Retina (tissue), 1 donor: ENCODE data around the gene GGCX.
"Not testable (repeated sequence)": the region's sequence is repeated elsewhere in the genome, so short reads cannot be mapped to it uniquely, and the experiment has no call there.

ENCODE experiments used
- DNase-seq: peaks from one replicate; pipeline ENCODE4 v3.0.0-alpha.2; 2016

GGCX gene

DNA sequence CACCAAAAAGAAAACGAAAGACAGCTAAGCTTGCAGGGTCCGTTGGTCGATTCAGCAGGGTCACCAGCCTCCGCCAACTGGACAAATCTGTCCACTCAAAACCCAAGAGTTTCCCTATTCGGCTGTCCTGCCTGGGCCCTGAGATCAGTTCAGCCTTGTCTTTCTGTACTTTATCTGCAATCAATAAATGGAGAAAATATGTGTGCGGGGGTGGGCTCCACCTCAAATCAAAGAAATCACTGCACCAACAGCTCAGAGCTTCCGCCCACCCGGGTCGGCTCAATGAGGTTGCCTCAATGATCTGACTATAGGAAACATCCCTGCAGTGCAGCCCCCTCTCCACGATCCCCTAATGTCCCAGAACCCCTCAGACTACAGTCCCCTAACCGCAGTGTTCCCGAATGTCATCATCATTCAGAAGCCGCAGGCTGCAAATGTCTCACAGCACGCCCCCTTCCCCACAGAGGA lies 447 bp downstream of the GGCX start:
- DNase-seq: no peak

DNA sequence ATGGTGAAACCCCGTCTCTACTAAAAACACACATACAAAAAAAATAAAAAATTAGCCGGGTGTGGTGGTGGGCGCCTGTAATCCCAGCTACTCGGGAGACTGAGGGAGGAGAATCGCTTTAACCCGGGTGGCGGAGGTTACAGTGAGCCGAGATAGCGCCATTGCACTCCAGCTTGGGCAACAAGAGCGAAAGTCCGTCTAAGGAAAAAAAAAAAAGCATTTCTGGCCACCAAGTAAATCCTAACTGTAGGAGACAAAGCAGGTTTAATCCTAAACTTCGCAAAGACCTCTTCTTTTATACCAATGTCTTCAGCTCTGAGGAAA lies 928 bp downstream of the GGCX start:
- DNase-seq: not testable (repeated sequence)

DNA sequence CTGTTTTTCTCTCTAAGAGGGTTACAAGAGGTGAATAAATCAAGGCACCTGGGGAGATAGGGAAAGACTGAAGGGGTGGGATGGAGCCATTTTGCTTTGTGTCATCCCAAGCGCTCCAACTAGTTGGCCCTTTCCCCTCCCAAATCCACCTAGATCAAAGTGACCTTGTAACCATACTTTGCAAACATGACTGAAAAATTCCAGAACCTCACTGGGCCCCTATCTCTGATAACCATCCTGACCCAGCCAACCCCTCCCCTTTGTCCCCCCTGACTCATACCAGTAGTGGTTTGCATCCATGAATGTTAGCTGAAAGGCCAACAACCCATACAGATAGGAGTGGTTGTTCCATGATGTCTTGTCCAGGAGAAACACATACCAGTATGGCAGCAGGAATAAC lies 3.1 kb downstream of the GGCX start:
- DNase-seq: no peak

DNA sequence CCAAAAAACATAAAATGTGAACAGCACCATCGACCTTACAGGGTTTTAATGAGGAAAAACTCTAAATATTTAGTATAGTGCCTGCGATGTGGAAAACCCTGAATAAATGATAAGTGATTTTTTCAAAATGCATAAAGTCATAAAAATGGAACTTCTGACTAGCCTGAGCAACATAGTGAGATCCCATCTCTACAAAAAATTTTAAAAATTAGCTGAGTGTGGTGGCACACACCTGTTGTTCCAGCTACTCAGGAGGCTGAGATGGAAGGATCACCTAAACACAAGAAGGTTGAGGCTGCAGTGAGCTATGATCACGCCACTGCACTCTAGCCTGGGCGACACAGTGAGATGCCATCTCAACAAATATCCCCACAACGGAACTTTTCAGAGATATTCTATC lies 4.2 kb downstream of the GGCX start:
- no peak for DNase-seq

DNA sequence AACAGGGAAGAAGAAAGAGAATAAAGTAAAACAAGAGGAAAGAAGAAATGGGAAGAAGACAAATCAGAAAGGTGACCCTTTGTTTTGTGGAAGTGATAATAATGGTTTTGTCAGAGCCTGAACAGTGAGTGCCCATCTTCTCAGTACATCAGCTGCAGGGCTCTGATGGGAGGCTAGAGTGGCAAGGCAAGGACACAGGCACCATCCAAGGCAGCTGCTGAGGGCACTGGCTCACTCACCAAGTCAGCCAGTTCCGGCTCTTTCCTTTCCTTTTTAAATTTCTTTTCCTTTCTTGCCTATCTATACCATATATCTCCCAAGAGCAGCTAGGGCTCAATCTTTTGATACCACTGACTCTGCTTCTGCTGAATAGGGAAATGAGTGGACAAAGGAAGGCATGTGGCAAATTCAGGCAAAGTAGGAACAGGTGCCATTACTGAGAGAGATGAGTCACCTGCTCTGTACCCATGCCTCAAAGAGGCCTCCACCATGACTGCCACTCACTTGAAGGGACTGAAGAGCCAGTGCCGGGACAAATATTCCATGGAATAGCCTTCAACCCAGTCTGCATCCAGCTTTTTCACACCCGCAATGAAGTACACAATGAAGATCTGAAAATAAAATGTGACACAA lies 6.2 kb downstream of the GGCX start:
- DNase-seq: no peak

DNA sequence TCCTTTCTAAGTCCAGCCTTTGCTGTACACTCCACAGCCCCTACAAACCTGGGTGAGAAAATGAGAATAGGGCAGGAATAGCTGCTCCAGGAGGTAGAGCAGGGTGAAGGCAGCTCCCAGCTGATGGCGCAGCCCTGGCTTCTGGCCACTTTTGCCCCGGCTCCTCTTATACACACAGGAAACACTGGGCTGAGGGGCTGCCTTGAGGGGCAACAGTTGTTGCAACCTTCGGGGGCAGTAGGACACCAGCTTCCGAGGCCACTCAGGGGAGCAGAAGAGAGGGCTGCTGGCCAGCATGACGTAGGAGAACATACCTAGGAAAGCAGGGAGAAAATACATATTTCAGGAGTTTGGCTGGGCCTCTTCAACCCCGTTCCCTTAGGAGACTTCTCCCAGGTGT lies 8.1 kb downstream of the GGCX start:
- no peak for DNase-seq

DNA sequence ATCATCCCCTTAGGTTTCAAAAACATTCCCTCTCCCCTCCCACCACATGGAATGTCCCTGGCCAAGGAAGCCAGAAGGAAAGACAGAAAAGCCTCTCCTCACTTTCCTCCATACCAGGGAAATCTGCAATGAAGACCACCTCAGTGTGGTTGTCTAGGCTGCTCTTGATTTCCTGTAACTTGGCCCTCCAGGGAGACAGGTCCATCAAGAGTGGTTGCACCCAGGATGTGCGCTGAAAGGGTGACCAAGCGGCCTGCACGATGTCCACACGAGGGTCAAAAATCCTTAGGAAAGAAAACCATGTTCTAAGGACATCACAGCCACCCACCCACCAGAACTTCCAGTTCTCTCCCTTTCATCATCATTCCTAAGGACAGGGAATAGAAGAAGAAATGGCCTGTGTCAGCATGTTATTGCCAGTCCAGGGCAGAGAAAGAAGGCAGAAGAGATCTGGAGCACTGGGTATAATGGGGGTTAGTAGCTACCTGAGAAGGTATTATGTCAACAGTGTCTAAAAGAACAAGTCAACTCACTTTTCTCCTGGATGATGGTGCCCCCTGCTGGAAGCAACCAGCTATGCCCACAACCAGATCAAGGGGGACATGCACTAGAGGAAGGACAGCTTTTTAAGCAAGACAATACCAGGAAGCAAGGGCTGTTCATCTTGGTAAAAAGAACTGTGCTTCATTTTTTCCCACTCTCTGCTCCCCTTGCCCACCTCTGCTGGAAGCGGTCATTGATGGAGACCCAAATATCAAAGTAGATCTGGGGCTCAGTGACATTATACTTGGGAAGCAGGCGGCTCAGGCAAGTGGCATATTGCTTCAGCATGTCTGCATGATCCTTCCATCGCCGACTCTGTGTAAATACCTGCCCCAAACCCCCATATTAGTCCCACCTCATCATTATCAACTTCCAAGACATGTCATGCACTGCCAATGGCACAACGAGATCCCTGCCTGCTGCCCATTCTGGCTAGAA lies 9.3 kb downstream of the GGCX start:
- DNase-seq: peak; percentile 75

DNA sequence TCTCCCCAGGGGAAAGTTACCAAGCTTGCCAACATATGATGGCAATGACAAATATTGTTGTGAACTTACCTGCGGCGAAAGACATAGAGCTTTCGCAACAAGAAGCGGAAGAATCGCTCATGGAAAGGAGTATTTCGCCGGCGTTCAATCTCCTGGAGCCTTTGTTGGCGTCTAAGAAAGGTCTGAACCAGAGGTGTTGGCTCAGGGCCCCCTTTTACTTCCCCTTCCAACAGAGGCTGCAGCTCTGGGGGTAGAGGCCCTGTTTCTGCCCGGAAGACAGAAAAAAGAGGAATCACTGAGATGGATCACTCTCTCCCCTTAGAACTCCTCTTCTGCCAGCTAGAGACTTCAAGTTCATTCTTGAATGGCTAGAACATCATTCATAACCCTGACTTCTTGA lies 10.8 kb downstream of the GGCX start:
- no peak for DNase-seq

DNA sequence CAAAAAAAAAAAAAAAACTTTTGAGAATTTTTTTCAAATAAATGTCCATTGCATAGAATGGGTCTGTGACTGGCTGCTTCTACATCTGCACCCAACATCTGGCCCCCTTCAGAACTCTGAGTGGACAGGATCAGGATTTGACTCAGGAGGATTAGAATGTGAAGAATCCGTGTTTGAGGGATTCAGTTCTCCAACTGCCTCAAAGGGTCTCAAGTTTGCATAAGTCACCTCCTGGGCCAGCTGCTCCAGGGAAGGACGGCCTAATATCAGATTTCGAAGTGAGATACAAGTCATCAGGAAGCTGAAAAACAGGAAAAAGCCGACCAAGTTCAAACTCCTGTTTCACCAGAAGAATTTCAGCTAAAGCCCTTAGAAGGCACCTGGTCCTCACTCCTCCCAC lies 11.5 kb downstream of the GGCX start:
- no peak for DNase-seq

DNA sequence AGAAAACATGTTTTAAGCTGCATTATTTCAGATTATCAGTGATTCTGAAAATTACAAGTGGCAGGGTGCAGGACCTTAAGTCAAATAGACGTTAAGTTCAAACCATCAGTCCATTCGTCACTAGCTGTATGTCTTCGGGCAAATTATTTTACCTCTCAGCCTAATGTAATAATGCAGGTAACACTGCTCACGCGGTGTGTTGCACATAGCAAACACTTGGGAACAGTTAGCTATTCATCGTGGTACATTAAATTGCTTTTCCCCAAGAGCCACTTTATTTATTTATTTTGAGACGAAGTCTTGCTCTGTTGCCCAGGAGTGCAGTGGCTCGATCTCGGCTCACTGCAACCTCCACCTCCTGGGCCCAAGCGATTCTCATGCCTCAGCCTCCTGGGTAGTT lies 12.2 kb downstream of the GGCX start:
- no peak for DNase-seq

DNA sequence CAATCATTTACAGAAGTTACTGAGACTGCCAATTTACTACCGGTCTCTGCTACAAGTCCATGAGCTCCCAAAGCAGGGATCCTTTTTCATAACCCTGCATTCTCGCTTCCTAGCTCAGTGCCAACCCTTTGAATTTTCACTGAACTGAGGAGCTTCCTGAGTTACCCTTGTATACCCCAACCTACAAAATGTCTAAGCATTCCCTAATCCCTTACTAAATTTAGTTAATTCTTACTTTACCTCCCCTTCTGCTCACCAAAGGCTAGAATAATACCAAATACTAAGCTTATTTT lies 12.7 kb downstream of the GGCX start:
- no peak for DNase-seq

DNA sequence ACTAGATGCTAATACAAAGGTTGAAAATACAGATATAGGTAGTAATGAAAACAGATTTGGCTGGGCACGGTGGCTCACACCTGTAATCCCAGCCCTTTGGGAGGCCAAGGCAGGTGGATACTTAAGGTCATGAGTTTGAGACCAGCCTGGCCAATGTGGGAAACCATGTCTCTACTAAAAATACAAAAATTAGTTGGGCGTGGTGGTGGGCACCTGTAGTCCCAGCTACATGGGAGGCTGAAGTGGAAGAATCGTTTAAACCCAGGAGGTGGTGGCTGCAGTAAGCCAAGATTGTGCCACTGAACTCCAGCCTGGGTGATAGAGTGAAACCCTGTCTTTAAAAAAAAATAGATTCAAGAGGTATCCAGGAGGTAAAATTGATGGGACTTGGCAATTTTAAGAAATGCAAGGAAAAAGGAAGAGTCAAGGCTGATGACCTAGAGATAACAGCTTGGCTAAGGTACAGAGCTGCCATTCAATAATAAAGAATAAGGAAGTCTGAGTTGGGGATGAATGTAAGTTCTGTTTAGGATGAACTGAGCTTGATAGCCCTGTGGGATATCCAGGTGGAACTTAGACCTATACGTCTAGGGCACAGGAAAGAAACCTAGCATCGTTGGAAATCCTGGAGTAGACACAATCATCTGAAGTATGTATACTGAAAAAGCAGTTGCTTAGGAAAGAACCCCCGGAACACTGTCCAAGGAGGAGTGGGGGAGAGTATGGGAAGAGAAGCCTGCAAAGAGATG lies 13.3 kb downstream of the GGCX start:
- DNase-seq: no peak

DNA sequence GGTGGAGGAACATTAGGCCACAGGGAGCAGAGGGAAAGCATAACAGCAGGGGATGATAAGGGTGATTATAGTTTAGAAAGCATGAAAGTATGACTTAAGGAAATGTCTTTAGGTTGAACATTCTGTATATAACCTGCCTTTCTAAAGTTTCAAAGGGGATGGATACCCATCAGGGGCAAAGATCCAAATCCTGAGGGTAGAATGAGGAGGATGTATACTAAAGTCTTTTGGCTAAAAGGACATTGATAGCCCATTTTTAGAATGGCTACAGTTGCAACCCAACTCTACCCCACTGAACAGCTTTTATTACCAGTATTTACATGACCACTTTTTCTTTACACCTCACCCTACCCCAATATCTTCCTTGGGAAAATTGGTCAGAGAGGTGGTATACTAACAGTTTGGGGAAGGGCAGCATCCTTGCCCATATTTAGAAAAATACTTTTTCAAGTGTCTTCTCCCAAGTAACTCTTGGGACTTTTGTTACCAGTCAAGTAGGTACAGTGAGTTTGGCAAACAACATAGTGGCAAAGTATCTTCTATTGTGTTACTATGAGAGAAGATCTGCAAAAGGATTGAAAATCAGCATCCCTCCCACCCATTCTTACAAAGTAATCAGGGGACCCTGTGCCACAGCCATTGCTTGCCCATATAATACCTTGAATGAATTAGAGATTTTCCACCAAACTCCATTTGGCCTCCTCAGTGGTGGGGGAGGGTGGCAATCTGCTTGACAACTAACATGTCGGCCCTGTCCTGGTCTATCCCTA lies 14.0 kb downstream of the GGCX start:
- DNase-seq: no peak

DNA sequence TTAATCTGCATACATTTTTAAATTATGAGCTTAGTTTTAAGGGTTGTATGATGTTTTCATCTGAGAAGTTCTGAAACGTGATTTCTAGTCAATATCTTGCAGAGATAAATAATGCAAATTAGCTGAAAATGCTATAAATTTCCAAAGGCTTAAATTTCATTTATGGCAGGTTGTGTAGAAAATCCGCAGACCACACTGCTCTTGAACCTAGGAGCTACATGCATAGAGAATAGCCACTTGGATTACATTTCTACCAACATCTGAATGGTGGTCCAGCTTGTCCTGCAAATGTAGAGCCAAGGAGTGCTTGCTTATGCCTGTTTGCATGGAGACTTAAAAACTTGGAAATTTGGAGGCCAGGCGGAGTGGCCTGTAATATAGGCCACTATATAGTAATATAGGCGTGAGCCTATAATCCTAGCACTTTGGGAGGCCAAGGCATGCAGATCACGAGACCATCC lies 15.5 kb downstream of the GGCX start:
- DNase-seq: no peak

DNA sequence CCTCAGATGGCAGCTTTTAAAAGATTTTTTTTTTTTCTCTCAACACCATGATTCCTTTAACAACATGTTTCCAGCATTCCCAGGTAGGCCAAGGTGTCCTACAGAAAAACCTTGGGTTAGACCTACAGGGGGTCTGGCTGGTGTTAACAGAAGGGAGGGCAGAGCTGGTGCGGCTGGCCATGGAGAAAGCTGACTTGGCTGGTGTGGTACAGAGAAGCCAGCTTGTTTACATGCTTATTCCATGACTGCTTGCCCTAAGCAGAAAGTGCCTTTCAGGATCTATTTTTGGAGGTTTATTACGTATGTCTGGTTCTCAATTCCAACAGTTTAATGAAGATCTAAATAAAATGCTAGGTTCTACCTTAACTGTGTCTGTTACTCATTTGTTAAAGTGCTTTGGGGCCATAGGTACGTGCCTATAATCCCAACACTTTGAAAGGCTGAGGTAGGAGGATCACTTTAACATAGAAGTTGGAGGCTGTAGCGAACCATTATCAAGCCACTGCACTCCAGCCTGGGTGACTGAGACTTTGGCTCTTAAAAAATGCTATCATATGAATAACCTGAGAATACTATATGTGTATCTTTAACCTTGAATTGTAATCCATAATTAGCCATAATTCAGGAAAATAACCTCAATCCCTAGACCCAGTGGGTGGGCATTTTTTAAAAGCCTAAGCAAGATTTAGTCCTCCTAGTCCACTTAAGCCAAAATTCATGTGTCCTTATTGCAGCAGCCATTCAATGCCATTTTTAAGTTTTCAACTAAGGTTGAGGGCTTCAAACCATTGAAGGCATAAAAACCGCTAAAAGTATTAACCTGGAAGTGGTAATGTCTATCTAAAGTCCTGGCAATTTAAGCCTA lies 16.1 kb downstream of the GGCX start:
- not testable (repeated sequence) for DNase-seq

DNA sequence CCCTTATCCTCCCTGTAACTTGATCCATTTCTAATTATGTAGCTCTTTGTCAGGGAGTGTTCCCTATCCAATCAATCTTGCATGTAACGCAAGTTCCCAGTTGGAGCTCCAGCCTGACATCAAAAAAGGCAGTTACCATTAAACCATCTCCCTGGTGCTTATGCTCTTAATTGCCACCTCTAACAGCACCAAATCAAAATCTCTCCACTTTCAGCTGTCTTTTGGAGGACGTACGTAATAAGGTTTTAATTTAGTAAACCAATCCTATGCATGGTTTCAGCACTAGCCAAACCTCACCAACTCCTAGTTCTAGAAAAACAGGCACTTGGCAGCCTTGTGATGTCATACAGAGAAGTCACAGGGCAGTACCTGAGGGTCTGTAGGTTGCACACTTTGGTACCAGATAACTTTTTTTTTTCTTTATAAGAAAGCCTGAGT lies 17.0 kb downstream of the GGCX start:
- not testable (repeated sequence) for DNase-seq

DNA sequence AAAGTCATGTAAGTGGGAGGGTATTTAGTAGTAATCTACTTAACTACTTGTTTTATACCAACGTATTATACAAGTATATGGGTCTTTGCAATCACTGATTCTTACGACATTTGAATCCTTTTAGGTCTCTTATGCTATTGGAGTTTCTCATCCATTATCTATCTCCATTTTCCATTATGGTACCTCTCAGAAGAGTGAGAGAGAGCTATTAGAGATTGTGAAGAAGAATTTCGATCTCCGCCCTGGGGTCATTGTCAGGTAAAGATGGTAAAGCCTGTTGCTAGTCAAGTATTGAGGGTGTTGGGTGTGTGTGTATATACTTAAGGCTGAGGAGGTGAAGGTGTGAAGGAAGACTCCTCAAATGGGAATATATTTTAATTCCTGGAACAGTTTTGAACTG lies 18.5 kb downstream of the GGCX start:
- DNase-seq: no peak

DNA sequence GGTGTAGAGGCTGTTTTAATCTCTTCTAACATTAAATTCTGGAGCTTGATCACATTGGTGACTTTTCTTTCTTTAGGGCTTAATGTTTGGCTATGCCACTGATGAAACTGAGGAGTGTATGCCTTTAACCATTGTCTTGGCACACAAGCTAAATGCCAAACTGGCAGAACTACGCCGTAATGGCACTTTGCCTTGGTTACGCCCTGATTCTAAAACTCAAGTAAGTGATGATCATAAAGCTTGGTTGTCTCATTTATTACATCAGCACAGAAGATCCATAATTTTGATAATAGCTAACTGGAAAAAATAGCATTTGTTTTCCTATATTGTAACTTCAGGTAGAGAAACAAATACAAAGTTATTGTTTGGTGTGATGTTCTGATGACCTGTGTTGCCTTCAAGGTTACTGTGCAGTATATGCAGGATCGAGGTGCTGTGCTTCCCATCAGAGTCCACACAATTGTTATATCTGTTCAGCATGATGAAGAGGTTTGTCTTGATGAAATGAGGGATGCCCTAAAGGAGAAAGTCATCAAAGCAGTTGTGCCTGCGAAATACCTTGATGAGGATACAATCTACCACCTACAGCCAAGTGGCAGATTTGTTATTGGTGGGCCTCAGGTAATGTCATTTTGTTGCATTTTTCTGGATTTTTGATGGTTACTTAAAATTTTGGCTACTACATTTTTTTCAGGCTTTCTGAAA lies 19.4 kb downstream of the GGCX start:
- no peak for DNase-seq

DNA sequence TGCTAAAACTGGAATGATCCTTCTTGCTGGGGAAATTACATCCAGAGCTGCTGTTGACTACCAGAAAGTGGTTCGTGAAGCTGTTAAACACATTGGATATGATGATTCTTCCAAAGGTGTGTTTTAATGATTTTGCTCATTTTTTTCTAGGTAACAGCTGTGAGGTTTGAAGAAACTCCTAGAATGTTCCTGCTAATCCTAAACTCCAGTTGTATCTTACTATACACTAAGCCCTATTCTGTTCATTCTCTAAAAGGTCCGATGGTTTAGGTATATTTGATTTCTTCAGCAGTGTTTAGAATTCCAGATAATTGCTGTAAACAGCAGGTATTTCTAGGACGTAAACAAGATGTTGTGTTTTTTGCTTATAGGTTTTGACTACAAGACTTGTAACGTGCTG lies 20.0 kb downstream of the GGCX start:
- DNase-seq: no peak

DNA sequence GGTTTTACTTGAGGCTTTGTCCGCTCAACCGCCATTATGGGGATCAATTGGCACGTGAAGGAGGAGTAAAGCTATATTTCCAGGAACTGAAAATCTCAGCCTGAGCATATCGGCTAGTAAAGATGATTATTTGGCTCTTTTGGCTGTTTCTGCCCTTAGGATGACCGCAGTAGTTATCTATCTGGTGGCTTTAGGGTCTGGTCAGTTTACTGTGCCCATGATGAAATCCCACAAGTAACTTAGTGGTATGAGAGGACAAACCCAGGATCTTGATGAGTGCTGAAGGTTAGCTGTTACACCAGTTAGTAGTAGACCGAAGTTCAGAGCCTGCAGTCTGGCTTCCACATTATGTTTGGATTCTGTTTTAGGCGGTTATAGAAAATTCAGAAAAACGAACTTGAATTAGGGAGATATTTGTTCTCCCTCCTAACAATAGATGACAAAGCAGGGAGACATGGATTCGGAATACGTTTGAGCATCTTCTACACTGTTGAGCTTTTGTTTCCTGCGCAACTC lies 21.1 kb downstream of the GGCX start:
- no peak for DNase-seq
